RPMI7951 (cell line): ENCODE results near the gene DENND2A. TPM values are rescaled to one million over a fixed set of nuclear protein-coding genes. Genes with fewer than 3 reads are reported as not detected.
A peak's percentile ranks its signal among the peaks of the same experiment; 100 is the strongest.
"Not testable (repeated sequence)": the region's sequence is repeated elsewhere in the genome, so short reads cannot be mapped to it uniquely, and the experiment has no call there.

Experiments used
- DNase-seq: peaks from one replicate; pipeline ENCODE4 v3.0.0-alpha.2; 2012; ENCODE audit warnings: low read depth
- total RNA-seq: library from RNA; depleted of rRNA; stranded (reverse); fragments of >200 nt; shearing (Covaris generic); gene quantifications from 2 replicates; pipeline ENCODE4 v1.2.3, GENCODE V29; 2014

Gene DENND2A
- total RNA-seq, 1 experiment from 2014 or later, result 29.6 TPM

- DNase-seq, result no peak
Measured at GRCh38 chr7:140551355-140552239, 89.0 kb downstream of the DENND2A start.

- no peak for DNase-seq
Measured at GRCh38 chr7:140546947-140547346, 93.7 kb downstream of the DENND2A start.

GRCh38 chr7:140544388-140544826 lies 96.2 kb downstream of the DENND2A start:
- DNase-seq, result no peak

- peak; percentile 77 for DNase-seq
Measured at GRCh38 chr7:140542228-140542603, 98.4 kb downstream of the DENND2A start.

- peak; percentile 97 for DNase-seq
Measured at GRCh38 chr7:140541513-140542227, 98.9 kb downstream of the DENND2A start.

- DNase-seq, result no peak
Measured at GRCh38 chr7:140541176-140541512, 99.5 kb downstream of the DENND2A start.

- no peak for DNase-seq
Measured at GRCh38 chr7:140540136-140540777, 100.4 kb downstream of the DENND2A start.

GRCh38 chr7:140539461-140539860 lies 101.2 kb downstream of the DENND2A start:
- no peak for DNase-seq

GRCh38 chr7:140537750-140538482 lies 102.7 kb downstream of the DENND2A start:
- no peak for DNase-seq

- no peak for DNase-seq
Measured at GRCh38 chr7:140534743-140535142, 105.9 kb downstream of the DENND2A start.

GRCh38 chr7:140533394-140533872 lies 107.2 kb downstream of the DENND2A start:
- DNase-seq, result no peak

- not testable (repeated sequence) for DNase-seq
Measured at GRCh38 chr7:140529428-140529827, 111.2 kb downstream of the DENND2A start.

GRCh38 chr7:140526787-140527664 lies 113.6 kb downstream of the DENND2A start:
- peak; percentile 62 for DNase-seq

- DNase-seq, result no peak
Measured at GRCh38 chr7:140526214-140526613, 114.4 kb downstream of the DENND2A start.

GRCh38 chr7:140525743-140526142 lies 114.9 kb downstream of the DENND2A start:
- peak; percentile 88 for DNase-seq

- no peak for DNase-seq
Measured at GRCh38 chr7:140521421-140521820, 119.2 kb downstream of the DENND2A start.

GRCh38 chr7:140519007-140519399 lies 121.6 kb downstream of the DENND2A start:
- DNase-seq, result no peak

- DNase-seq, result no peak
Measured at GRCh38 chr7:140518370-140519006, 122.1 kb downstream of the DENND2A start.

- peak; percentile 85 for DNase-seq
Measured at GRCh38 chr7:140517546-140518369, 122.9 kb downstream of the DENND2A start.
